ENCODE measurements around the gene SLC9A9. TPM values are rescaled to one million over a fixed set of nuclear protein-coding genes. Genes with fewer than 3 reads are reported as not detected.
A peak's percentile ranks its signal among the peaks of the same experiment; 100 is the strongest.
"Not testable (repeated sequence)": the region's sequence is repeated elsewhere in the genome, so short reads cannot be mapped to it uniquely, and the experiment has no call there.

Gene SLC9A9
- total RNA-seq, 1 donor from 2014 or later, result 3.5 TPM

DNA sequence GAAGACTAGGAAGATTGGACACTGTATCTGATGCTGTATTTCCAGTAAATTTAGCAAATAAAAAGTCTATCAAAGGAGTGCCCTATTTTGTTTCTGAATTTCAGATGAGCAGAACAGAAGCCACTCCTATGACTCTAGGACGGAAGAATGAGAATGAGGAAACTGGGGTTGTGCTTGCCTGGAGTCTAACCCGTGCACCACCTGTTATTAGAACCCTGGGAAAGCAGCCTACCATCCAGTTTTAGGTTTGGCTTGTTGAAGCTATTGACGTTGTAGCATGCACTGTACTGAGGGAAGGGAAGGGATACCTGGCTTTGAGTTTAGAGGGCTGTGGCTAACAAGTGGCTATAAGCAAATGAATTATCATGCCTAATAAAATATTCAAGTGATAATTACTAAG lies 318.5 kb downstream of the SLC9A9 start:
- Mint-ChIP-seq H3K9me3 (ENCODE audit: unreplicated experiment) (no peaks in the 10 kb centered on the region), H3K27ac (ENCODE audit: unreplicated experiment) (peak overlapping the region; percentile 16)

GRCh38 chr3:143529018-143529478 lies 319.2 kb downstream of the SLC9A9 start:
- TF ChIP-seq, protein P1, sequence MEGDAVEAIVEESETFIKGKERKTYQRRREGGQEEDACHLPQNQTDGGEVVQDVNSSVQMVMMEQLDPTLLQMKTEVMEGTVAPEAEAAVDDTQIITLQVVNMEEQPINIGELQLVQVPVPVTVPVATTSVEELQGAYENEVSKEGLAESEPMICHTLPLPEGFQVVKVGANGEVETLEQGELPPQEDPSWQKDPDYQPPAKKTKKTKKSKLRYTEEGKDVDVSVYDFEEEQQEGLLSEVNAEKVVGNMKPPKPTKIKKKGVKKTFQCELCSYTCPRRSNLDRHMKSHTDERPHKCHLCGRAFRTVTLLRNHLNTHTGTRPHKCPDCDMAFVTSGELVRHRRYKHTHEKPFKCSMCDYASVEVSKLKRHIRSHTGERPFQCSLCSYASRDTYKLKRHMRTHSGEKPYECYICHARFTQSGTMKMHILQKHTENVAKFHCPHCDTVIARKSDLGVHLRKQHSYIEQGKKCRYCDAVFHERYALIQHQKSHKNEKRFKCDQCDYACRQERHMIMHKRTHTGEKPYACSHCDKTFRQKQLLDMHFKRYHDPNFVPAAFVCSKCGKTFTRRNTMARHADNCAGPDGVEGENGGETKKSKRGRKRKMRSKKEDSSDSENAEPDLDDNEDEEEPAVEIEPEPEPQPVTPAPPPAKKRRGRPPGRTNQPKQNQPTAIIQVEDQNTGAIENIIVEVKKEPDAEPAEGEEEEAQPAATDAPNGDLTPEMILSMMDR (IDR thresholded peaks at IDR 0.05), result no peak
- Mint-ChIP-seq H3K9me3 (ENCODE audit: unreplicated experiment) (no peaks in the 10 kb centered on the region), H3K36me3 (ENCODE audit: unreplicated experiment) (no peaks in the 10 kb centered on the region), H3K4me1 (ENCODE audit: unreplicated experiment) (peaks cover 46% of the 10 kb centered on the region), H3K27me3 (ENCODE audit: unreplicated experiment) (no peaks in the 10 kb centered on the region), H3K4me3 (ENCODE audit: unreplicated experiment) (peak overlapping the region; percentile 5), H3K27ac (ENCODE audit: unreplicated experiment) (peak overlapping the region; percentile 80)
- no peak for DNase-seq (ENCODE audit: extremely low spot score, unreplicated experiment)

More for the DNA sequence above, 318.5 kb downstream of the SLC9A9 start:
- Mint-ChIP-seq H3K4me3 (ENCODE audit: unreplicated experiment) (no peak overlapping the region), H3K27me3 (ENCODE audit: unreplicated experiment) (no peaks in the 10 kb centered on the region), H3K4me1 (ENCODE audit: unreplicated experiment) (peaks cover 52% of the 10 kb centered on the region), H3K36me3 (ENCODE audit: unreplicated experiment) (no peaks in the 10 kb centered on the region)
- no peak for DNase-seq (ENCODE audit: extremely low spot score, unreplicated experiment)
- TF ChIP-seq, protein P1 (IDR thresholded peaks at IDR 0.05), result no peak

DNA sequence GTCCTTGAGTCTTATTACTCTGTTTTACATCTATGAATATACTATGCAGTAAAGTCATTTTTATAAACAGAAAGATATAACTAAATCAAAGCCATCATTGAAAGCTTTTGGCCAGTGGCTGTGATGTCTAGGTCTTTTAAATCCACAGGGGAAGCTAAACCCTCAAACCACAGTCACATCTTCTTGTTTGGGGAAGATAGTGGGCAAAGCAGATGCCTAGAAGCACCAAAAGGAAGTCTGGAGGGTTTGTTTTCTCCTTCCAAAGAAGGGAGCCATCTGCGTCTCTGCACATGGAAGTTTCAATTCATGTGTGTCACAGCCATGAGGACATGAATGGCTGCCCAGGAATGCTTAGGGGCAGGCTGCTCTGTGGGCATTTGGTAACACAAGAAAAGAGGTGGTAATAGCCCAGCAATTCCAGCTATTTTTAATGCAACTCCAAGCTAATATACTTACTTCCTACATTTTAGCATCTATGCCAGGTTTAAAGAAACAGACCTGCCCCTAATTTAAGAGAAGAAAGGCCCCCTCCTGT lies 322.2 kb downstream of the SLC9A9 start:
- Mint-ChIP-seq H3K27me3 (ENCODE audit: unreplicated experiment) (no peaks in the 10 kb centered on the region), H3K36me3 (ENCODE audit: unreplicated experiment) (no peaks in the 10 kb centered on the region), H3K4me1 (ENCODE audit: unreplicated experiment) (peaks cover 39% of the 10 kb centered on the region), H3K27ac (ENCODE audit: unreplicated experiment) (no peak overlapping the region), H3K4me3 (ENCODE audit: unreplicated experiment) (no peak overlapping the region), H3K9me3 (ENCODE audit: unreplicated experiment) (no peaks in the 10 kb centered on the region)
- TF ChIP-seq, protein P1 (IDR thresholded peaks at IDR 0.05), result no peak
- DNase-seq (ENCODE audit: extremely low spot score, unreplicated experiment), result no peak

DNA sequence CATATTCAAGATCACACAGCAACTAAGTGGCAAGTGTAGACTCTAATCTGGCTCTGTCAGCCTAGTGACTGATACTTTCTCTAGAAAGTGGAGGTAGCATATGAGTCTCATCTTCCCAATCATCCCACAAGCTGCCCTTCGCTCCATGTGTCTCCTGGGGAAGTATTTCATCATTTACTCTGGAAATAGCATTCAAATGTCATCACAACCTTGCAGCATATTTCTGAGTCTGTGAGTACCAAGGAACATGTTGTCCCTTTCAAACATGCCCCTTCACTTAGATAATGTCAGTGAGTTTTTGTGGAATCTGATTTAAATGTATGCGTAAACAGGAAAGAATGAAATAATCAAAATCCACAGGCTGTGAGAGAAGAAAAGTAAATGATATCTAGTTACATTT lies 322.9 kb downstream of the SLC9A9 start:
- H3K27ac Mint-ChIP-seq (ENCODE audit: unreplicated experiment), result peak overlapping the region; percentile 64
- no peaks in the 10 kb centered on the region for H3K9me3 Mint-ChIP-seq (ENCODE audit: unreplicated experiment)
- H3K4me1 Mint-ChIP-seq (ENCODE audit: unreplicated experiment), result peaks cover 38% of the 10 kb centered on the region
- TF ChIP-seq, protein P1 (IDR thresholded peaks at IDR 0.05), result no peak
- H3K4me3 Mint-ChIP-seq (ENCODE audit: unreplicated experiment), result no peak overlapping the region
- H3K27me3 Mint-ChIP-seq (ENCODE audit: unreplicated experiment), result no peaks in the 10 kb centered on the region
- no peaks in the 10 kb centered on the region for H3K36me3 Mint-ChIP-seq (ENCODE audit: unreplicated experiment)
- DNase-seq (ENCODE audit: extremely low spot score, unreplicated experiment), result no peak

DNA sequence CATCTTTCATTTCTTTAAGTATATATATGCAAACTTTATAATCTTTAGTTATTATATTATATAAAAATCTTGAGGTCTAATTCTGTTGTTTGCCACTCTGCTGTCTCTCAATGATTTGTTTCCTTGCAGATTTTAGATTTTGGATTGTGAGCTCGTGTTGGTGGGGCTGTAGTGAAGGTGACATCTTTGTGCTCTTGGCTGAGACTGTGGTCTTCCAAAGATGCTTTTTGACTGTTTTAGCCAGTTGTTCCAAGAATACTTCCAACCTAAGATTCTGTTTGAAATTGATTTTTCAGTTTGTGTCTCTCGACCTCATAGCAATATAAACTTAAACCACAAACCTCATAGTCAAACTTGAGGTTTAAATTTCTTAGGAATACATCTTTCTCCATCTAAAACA lies 326.5 kb downstream of the SLC9A9 start:
- Mint-ChIP-seq H3K27me3 (ENCODE audit: unreplicated experiment) (no peaks in the 10 kb centered on the region), H3K36me3 (ENCODE audit: unreplicated experiment) (no peaks in the 10 kb centered on the region), H3K4me3 (ENCODE audit: unreplicated experiment) (no peak overlapping the region), H3K4me1 (ENCODE audit: unreplicated experiment) (peaks cover 18% of the 10 kb centered on the region), H3K27ac (ENCODE audit: unreplicated experiment) (no peak overlapping the region), H3K9me3 (ENCODE audit: unreplicated experiment) (no peaks in the 10 kb centered on the region)
- TF ChIP-seq, protein P1 (IDR thresholded peaks at IDR 0.05), result no peak
- no peak for DNase-seq (ENCODE audit: extremely low spot score, unreplicated experiment)

DNA sequence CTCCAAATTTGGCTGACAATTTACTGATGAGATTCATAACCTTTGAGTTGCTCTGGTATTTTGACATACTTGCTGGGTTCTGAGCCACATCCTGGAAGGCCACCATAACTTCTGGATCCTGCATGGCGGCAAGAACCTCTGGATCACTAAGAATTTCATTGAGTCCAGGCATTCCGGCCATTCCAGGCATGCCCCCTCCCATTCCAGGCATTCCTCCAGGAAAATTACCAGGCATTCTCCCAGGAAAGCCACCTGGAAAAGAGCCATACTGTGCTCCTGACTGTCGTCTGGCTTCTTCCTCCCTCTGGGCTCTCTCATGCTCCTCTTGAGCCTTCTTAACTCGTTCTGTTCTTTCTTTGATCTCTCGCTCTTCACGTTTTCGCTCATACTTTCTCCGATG lies 331.1 kb downstream of the SLC9A9 start:
- not testable (repeated sequence) for H3K36me3 Mint-ChIP-seq (ENCODE audit: unreplicated experiment); H3K27ac Mint-ChIP-seq (ENCODE audit: unreplicated experiment); H3K27me3 Mint-ChIP-seq (ENCODE audit: unreplicated experiment); H3K9me3 Mint-ChIP-seq (ENCODE audit: unreplicated experiment); DNase-seq (ENCODE audit: extremely low spot score, unreplicated experiment); H3K4me1 Mint-ChIP-seq (ENCODE audit: unreplicated experiment); H3K4me3 Mint-ChIP-seq (ENCODE audit: unreplicated experiment)

All from osteocyte (in vitro differentiated cells).